CD4-positive, CD25-positive, alpha-beta regulatory T cell (primary cell): ENCODE results near the gene IRF9. TPM values are rescaled to one million over a fixed set of nuclear protein-coding genes. Genes with fewer than 3 reads are reported as not detected.

Experiments
- ATAC-seq, 2 donors: fragments of 150-1000 bp; cut with Tn5 transposase; one replicate each; pipeline ENCODE4 v1.10.0; 2021; ENCODE audit warnings: low read depth in 2 of 2, moderate number of reproducible peaks in 2 of 2, moderate library complexity in 1 of 2
- DNase-seq, 3 donors: peaks; one replicate each; pipeline versions ENCODE4 v3.0.0 to v3.0.0-alpha.2; 2012 to 2022; ENCODE audit warnings: mixed read lengths in 1 of 3
- H3K27ac ChIP-seq: one replicate; pipeline ENCODE4 v1.7.0; 2013; ENCODE audit warnings: mild to moderate bottlenecking, low read length; ENCODE audit not compliant: insufficient read depth, poor library complexity, severe bottlenecking
- H3K27me3 ChIP-seq: one replicate; pipeline ENCODE4 v1.7.0; 2013; ENCODE audit warnings: low read length; ENCODE audit not compliant: control insufficient read depth, insufficient read depth
- H3K36me3 ChIP-seq: one replicate; pipeline ENCODE4 v1.7.0; 2013; ENCODE audit warnings: mild to moderate bottlenecking, low read length, moderate library complexity; ENCODE audit not compliant: control insufficient read depth, insufficient read depth
- H3K4me1 ChIP-seq: 2 replicates; pipeline ENCODE4 v1.7.0; 2013; ENCODE audit warnings: mild to moderate bottlenecking, low read length; ENCODE audit not compliant: insufficient read depth, control insufficient read depth, poor library complexity, severe bottlenecking
- H3K4me3 ChIP-seq: one replicate; pipeline ENCODE4 v1.7.0; 2013; ENCODE audit warnings: low read depth, mild to moderate bottlenecking, low read length, moderate library complexity
- H3K9me3 ChIP-seq, 2 experiments: 1 replicate in 1 of 2; 2 replicates in 1 of 2; pipeline ENCODE4 v1.7.0; 2013; ENCODE audit warnings: low read length in 2 of 2, mild to moderate bottlenecking in 1 of 2, moderate library complexity in 1 of 2; ENCODE audit not compliant: control insufficient read depth in 2 of 2
- H3K27ac Mint-ChIP-seq, 3 donors: one replicate each; pipeline ENCODE4 v1.8.0; 2020 to 2022; ENCODE audit warnings: mild to moderate bottlenecking in 3 of 3, mixed read lengths in 3 of 3, moderate library complexity in 2 of 3
- H3K27me3 Mint-ChIP-seq: one replicate; pipeline ENCODE4 v1.8.0; 2022; ENCODE audit warnings: mild to moderate bottlenecking, mixed read lengths
- H3K36me3 Mint-ChIP-seq: one replicate; pipeline ENCODE4 v1.8.0; 2020; ENCODE audit warnings: mixed read lengths
- H3K4me1 Mint-ChIP-seq, 4 donors: one replicate each; pipeline ENCODE4 v1.8.0; 2020 to 2022; ENCODE audit warnings: mixed read lengths in 4 of 4, mild to moderate bottlenecking in 1 of 4
- H3K4me3 Mint-ChIP-seq, 4 donors: one replicate each; pipeline ENCODE4 v1.8.0; 2020 to 2022; ENCODE audit warnings: mild to moderate bottlenecking in 4 of 4, mixed read lengths in 4 of 4, moderate library complexity in 3 of 4
- H3K9me3 Mint-ChIP-seq, 7 donors: one replicate each; pipeline ENCODE4 v1.8.0; 2020 to 2022; ENCODE audit warnings: mixed read lengths in 7 of 7, mild to moderate bottlenecking in 3 of 7, moderate library complexity in 2 of 7
- polyA plus RNA-seq, 4 donors: library from polyadenylated mRNA; unstranded; fragments of 300-500 nt; fragmentation: Illumina TruSeq; gene quantifications; one replicate each; pipeline ENCODE4 v1.2.3, GENCODE V29; 2021
- total RNA-seq: library from RNA; stranded (reverse); gene quantifications from one replicate; pipeline ENCODE4 v1.2.3, GENCODE V29; 2022

The IRF9 gene
- total and polyA plus RNA-seq, 5 donors from 2014 or later, result 105 to 369 (median 127) TPM

- Histone ChIP-seq H3K4me3 (no peak overlapping the region), H3K4me1 (peaks cover 11% of the 10 kb centered on the region), H3K27me3 (no peaks in the 10 kb centered on the region), H3K36me3 (peaks cover 55% of the 10 kb centered on the region), H3K9me3 (no peaks in the 10 kb centered on the region), H3K27ac (no peak overlapping the region)
- H3K9me3 Mint-ChIP-seq, result no peaks in the 10 kb centered on the region
- ATAC-seq, result no peak
- peaks cover 13% of the 10 kb centered on the region for H3K36me3 Mint-ChIP-seq
- H3K4me1 Mint-ChIP-seq, result peaks cover 0 to 20% (median 9%) of the 10 kb centered on the region in 4 donors
- no peak overlapping the region for H3K27ac Mint-ChIP-seq
- DNase-seq, result no peak
- peaks cover 4% of the 10 kb centered on the region for H3K27me3 Mint-ChIP-seq
- no peak overlapping the region for H3K4me3 Mint-ChIP-seq
Observed at GRCh38 chr14:24183014-24183481, 22.0 kb downstream of the IRF9 start.

GRCh38 chr14:24184104-24184970 lies 23.3 kb downstream of the IRF9 start:
- Histone ChIP-seq H3K36me3 (peaks cover 44% of the 10 kb centered on the region), H3K27ac (no peak overlapping the region), H3K4me1 (peaks cover 18% of the 10 kb centered on the region), H3K27me3 (no peaks in the 10 kb centered on the region), H3K4me3 (no peak overlapping the region), H3K9me3 (no peaks in the 10 kb centered on the region)
- no peak overlapping the region for H3K4me3 Mint-ChIP-seq
- H3K36me3 Mint-ChIP-seq, result peaks cover 13% of the 10 kb centered on the region
- no peaks in the 10 kb centered on the region for H3K9me3 Mint-ChIP-seq
- H3K27ac Mint-ChIP-seq, result no peak overlapping the region
- DNase-seq, result no peak
- no peak for ATAC-seq
- H3K4me1 Mint-ChIP-seq, result peaks cover 9 to 29% (median 17%) of the 10 kb centered on the region in 4 donors
- peaks cover 5% of the 10 kb centered on the region for H3K27me3 Mint-ChIP-seq

GRCh38 chr14:24185026-24185425 lies 24.0 kb downstream of the IRF9 start:
- H3K4me1 Mint-ChIP-seq, result peaks cover 11 to 32% (median 19%) of the 10 kb centered on the region in 4 donors
- H3K27me3 Mint-ChIP-seq, result peaks cover 5% of the 10 kb centered on the region
- peaks cover 10% of the 10 kb centered on the region for H3K36me3 Mint-ChIP-seq
- Histone ChIP-seq H3K36me3 (peaks cover 38% of the 10 kb centered on the region), H3K4me3 (no peak overlapping the region), H3K27ac (no peak overlapping the region), H3K4me1 (peaks cover 18% of the 10 kb centered on the region), H3K9me3 (no peaks in the 10 kb centered on the region), H3K27me3 (no peaks in the 10 kb centered on the region)
- H3K9me3 Mint-ChIP-seq, result no peaks in the 10 kb centered on the region
- peak overlapping the region in 1 of 4 donors; percentile 15 for H3K4me3 Mint-ChIP-seq
- peak overlapping the region in 1 of 3 donors; percentile 69 for H3K27ac Mint-ChIP-seq
- ATAC-seq (no peak), DNase-seq (no peak)

- H3K4me3 ChIP-seq, result no peak overlapping the region
- Mint-ChIP-seq H3K4me1 (peaks cover 11 to 32% (median 20%) of the 10 kb centered on the region in 4 donors), H3K4me3 (peak overlapping the region in 1 of 4 donors; percentile 83)
Observed at GRCh38 chr14:24185741-24186140, 24.7 kb downstream of the IRF9 start.

GRCh38 chr14:24186831-24187538 lies 25.9 kb downstream of the IRF9 start:
- H3K4me1 ChIP-seq, result peaks cover 18% of the 10 kb centered on the region
- Mint-ChIP-seq H3K4me3 (peak overlapping the region in 3 of 4 donors; percentile 90 to 95 (median 92)), H3K27ac (peak overlapping the region; percentile 28 to 92 (median 64)), H3K36me3 (peaks cover 4% of the 10 kb centered on the region), H3K4me1 (peaks cover 16 to 38% (median 26%) of the 10 kb centered on the region in 4 donors), H3K9me3 (no peaks in the 10 kb centered on the region), H3K27me3 (peaks cover 5% of the 10 kb centered on the region)
- no peak overlapping the region for H3K27ac ChIP-seq
- peaks cover 30% of the 10 kb centered on the region for H3K36me3 ChIP-seq
- H3K27me3 ChIP-seq, result no peaks in the 10 kb centered on the region
- DNase-seq (no peak), ATAC-seq (no peak)
- H3K4me3 ChIP-seq, result peak overlapping the region; percentile 11
- H3K9me3 ChIP-seq, result no peaks in the 10 kb centered on the region

More at GRCh38 chr14:24185741-24186140, 24.7 kb downstream of the IRF9 start:
- H3K27ac Mint-ChIP-seq, result peak overlapping the region in 1 of 3 donors; percentile 15
- DNase-seq, result no peak
- Histone ChIP-seq H3K36me3 (peaks cover 34% of the 10 kb centered on the region), H3K4me1 (peaks cover 18% of the 10 kb centered on the region), H3K27me3 (no peaks in the 10 kb centered on the region), H3K9me3 (no peaks in the 10 kb centered on the region), H3K27ac (no peak overlapping the region)
- ATAC-seq, result no peak
- peaks cover 8% of the 10 kb centered on the region for H3K36me3 Mint-ChIP-seq
- H3K27me3 Mint-ChIP-seq, result peaks cover 5% of the 10 kb centered on the region
- H3K9me3 Mint-ChIP-seq, result no peaks in the 10 kb centered on the region

GRCh38 chr14:24187539-24187915 lies 26.5 kb downstream of the IRF9 start:
- Mint-ChIP-seq H3K36me3 (peaks cover 5% of the 10 kb centered on the region), H3K4me3 (peak overlapping the region; percentile 90 to 98 (median 94)), H3K4me1 (peaks cover 21 to 42% (median 24%) of the 10 kb centered on the region in 4 donors), H3K27ac (peak overlapping the region in 2 of 3 donors; percentile 92 to 95), H3K27me3 (peaks cover 5% of the 10 kb centered on the region), H3K9me3 (no peaks in the 10 kb centered on the region)
- Histone ChIP-seq H3K27me3 (no peaks in the 10 kb centered on the region), H3K36me3 (peaks cover 35% of the 10 kb centered on the region), H3K4me1 (peaks cover 18% of the 10 kb centered on the region), H3K9me3 (no peaks in the 10 kb centered on the region), H3K27ac (peak overlapping the region; percentile 79), H3K4me3 (peak overlapping the region; percentile 61)
- DNase-seq, result no peak
- no peak for ATAC-seq

- Mint-ChIP-seq H3K36me3 (peaks cover 9% of the 10 kb centered on the region), H3K27me3 (peaks cover 5% of the 10 kb centered on the region), H3K9me3 (no peaks in the 10 kb centered on the region), H3K27ac (peak within 1 kb of the TSS; percentile 88 to 95 (median 92)), H3K4me3 (peak within 1 kb of the TSS; percentile 90 to 98 (median 94)), H3K4me1 (peaks cover 22 to 48% (median 26%) of the 10 kb centered on the region in 4 donors)
- peak within 1 kb of the TSS; percentile 79 for H3K27ac ChIP-seq
- DNase-seq (peak; percentile 94 to 98 (median 94)), ATAC-seq (peak; percentile 90 to 94)
- H3K27me3 ChIP-seq, result no peaks in the 10 kb centered on the region
- peaks cover 18% of the 10 kb centered on the region for H3K4me1 ChIP-seq
- peak within 1 kb of the TSS; percentile 61 for H3K4me3 ChIP-seq
- H3K9me3 ChIP-seq, result no peaks in the 10 kb centered on the region
- H3K36me3 ChIP-seq, result peaks cover 38% of the 10 kb centered on the region
Observed at GRCh38 chr14:24188251-24189058, 27.4 kb downstream of the IRF9 start, which contains the start of gene IPO4. Gene IPO4, minus strand, starts transcription at chr14:24188816. Its CDS starts 29 bp downstream, at chr14:24188787.
